Lung (tissue), 12 donors: ENCODE data around the gene NAPB. TPM values are rescaled to one million over a fixed set of nuclear protein-coding genes. Genes with fewer than 3 reads are reported as not detected.
A peak's percentile ranks its signal among the peaks of the same experiment; 100 is the strongest.

Experiments used
- ATAC-seq: fragments of 200-7000 bp; cut with Tn5 transposase; one replicate; pipeline ENCODE4 v1.9.1; 2020; ENCODE audit warnings: moderate number of reproducible peaks; ENCODE audit not compliant: insufficient read depth, low FRiP score
- DNase-seq, 3 donors: peaks; one replicate each; pipeline ENCODE4 v3.0.0-alpha.2; 2013 to 2017
- H3K27ac ChIP-seq, 2 donors: one replicate each; pipeline ENCODE4 v1.5.1; 2013; ENCODE audit warnings: mild to moderate bottlenecking in 2 of 2, moderate library complexity in 2 of 2, control low read depth in 1 of 2, inconsistent platforms in 1 of 2, low read depth in 1 of 2, low read length in 1 of 2
- H3K27me3 ChIP-seq, 3 donors: one replicate each; pipeline ENCODE4 v1.5.1; 2013; ENCODE audit warnings: low read length in 2 of 3; ENCODE audit not compliant: control insufficient read depth in 3 of 3, insufficient read depth in 3 of 3
- H3K36me3 ChIP-seq, 4 donors: one replicate each; pipeline ENCODE4 v1.5.1; 2013; ENCODE audit warnings: low read length in 4 of 4, mild to moderate bottlenecking in 1 of 4, moderate library complexity in 1 of 4; ENCODE audit not compliant: control insufficient read depth in 4 of 4, insufficient read depth in 4 of 4
- H3K4me1 ChIP-seq, 5 donors: one replicate each; pipeline ENCODE4 v1.5.1; 2013; ENCODE audit warnings: low read length in 5 of 5, mild to moderate bottlenecking in 2 of 5, moderate library complexity in 1 of 5; ENCODE audit not compliant: control insufficient read depth in 5 of 5, insufficient read depth in 5 of 5
- H3K4me3 ChIP-seq: one replicate; pipeline ENCODE4 v1.5.1; 2013; ENCODE audit warnings: mild to moderate bottlenecking, control low read depth, moderate library complexity
- H3K9ac ChIP-seq, 2 donors: one replicate each; pipeline ENCODE4 v1.5.1; 2013; ENCODE audit warnings: low read length in 2 of 2, control low read depth in 1 of 2; ENCODE audit not compliant: insufficient read depth in 1 of 2
- H3K9me3 ChIP-seq, 4 donors: one replicate each; pipeline ENCODE4 v1.5.1; 2013; ENCODE audit warnings: low read length in 3 of 4, mild to moderate bottlenecking in 1 of 4, moderate library complexity in 1 of 4; ENCODE audit not compliant: control insufficient read depth in 4 of 4, insufficient read depth in 3 of 4
- CTCF ChIP-seq: IDR thresholded peaks from 2 replicates; pipeline ENCODE4 v1.5.1; 2012; ENCODE audit warnings: mild to moderate bottlenecking; ENCODE audit errors: control extremely low read depth, extremely low read depth
- WGBS, 2 donors: extraction: QIAGEN DNeasy Blood & Tissue Kit; methylation state at CpG; one replicate each; pipeline ENCODE4 v1.1.7; 2013; 5-methylcytosine and 5-hydroxymethylcytosine counted together
- polyA plus RNA-seq, 2 donors: library from polyadenylated mRNA; stranded (reverse); fragments of 200-250 nt; gene quantifications; one replicate each; pipeline ENCODE4 v1.2.1, GENCODE V29; 2013
- total RNA-seq, 2 donors: library from RNA; depleted of rRNA in 1 of 2; stranded (reverse); fragments of >200 nt in 1 of 2; gene quantifications; one replicate each; pipeline ENCODE4 v1.2.1, GENCODE V29; 2014 to 2021
- donor health status: control.
- donor health status: control.
- donor health status: Bipolar disorder and iron deficiency.
- donor health status: healthy.
- donor health status: DM: yes; HTN: yes; CAD: no.

NAPB gene
- total and polyA plus RNA-seq, 4 donors: 4.4 to 45.7 (median 6.9) TPM

GRCh38 chr20:23336476-23336875 lies 84.8 kb downstream of the NAPB start:
- no peaks in the 10 kb centered on the region for H3K36me3 ChIP-seq
- no peak overlapping the region for H3K4me3 ChIP-seq
- 92 to 93% methylated on average over 5 of the region's 5 CpGs for WGBS, 2 donors
- no peaks in the 10 kb centered on the region for H3K27me3 ChIP-seq
- TF ChIP-seq CTCF: no peak
- no peaks in the 10 kb centered on the region for H3K9me3 ChIP-seq
- ATAC-seq (no peak), DNase-seq (no peak)
- H3K9ac ChIP-seq: no peak overlapping the region
- peaks cover 0 to 7% (median 0%) of the 10 kb centered on the region in 5 donors for H3K4me1 ChIP-seq
- no peak overlapping the region for H3K27ac ChIP-seq

- Histone ChIP-seq H3K9ac (no peak overlapping the region), H3K4me1 (peaks cover 0 to 7% (median 0%) of the 10 kb centered on the region in 5 donors), H3K36me3 (no peaks in the 10 kb centered on the region), H3K4me3 (no peak overlapping the region), H3K27me3 (no peaks in the 10 kb centered on the region), H3K27ac (no peak overlapping the region), H3K9me3 (no peaks in the 10 kb centered on the region)
- 96 to 97% methylated on average over 5 of the region's 5 CpGs for WGBS, 2 donors
- ATAC-seq (no peak), DNase-seq (no peak)
- no peak for TF ChIP-seq CTCF
These were observed 85.8 kb downstream of the NAPB start for GRCh38 chr20:23335521-23335920.

- H3K27ac ChIP-seq: no peak overlapping the region
- H3K4me1 ChIP-seq: peaks cover 0 to 7% (median 0%) of the 10 kb centered on the region in 5 donors
- WGBS, 2 donors: 50 to 56% methylated on average over 3 of the region's 3 CpGs
- H3K36me3 ChIP-seq: no peaks in the 10 kb centered on the region
- no peaks in the 10 kb centered on the region for H3K27me3 ChIP-seq
- TF ChIP-seq CTCF: no peak
- H3K9me3 ChIP-seq: peaks cover 0 to 4% (median 0%) of the 10 kb centered on the region in 4 donors
- DNase-seq (peak in 1 of 3 donors; percentile 9), ATAC-seq (no peak)
- H3K9ac ChIP-seq: no peak overlapping the region
- H3K4me3 ChIP-seq: no peak overlapping the region
These were observed 87.2 kb downstream of the NAPB start for GRCh38 chr20:23334111-23334510.

GRCh38 chr20:23332467-23332866 lies 88.8 kb downstream of the NAPB start:
- TF ChIP-seq CTCF: no peak
- Histone ChIP-seq H3K4me3 (no peak overlapping the region), H3K9ac (no peak overlapping the region), H3K27ac (no peak overlapping the region), H3K9me3 (peaks cover 0 to 4% (median 0%) of the 10 kb centered on the region in 4 donors), H3K4me1 (peaks cover 0 to 7% (median 0%) of the 10 kb centered on the region in 5 donors), H3K36me3 (no peaks in the 10 kb centered on the region), H3K27me3 (no peaks in the 10 kb centered on the region)
- ATAC-seq (no peak), DNase-seq (no peak)
- 66 to 77% methylated on average over 2 of the region's 2 CpGs for WGBS, 2 donors
